Keratinocyte (primary cell): ENCODE data around the gene FSTL5. TPM values are rescaled to one million over a fixed set of nuclear protein-coding genes. Genes with fewer than 3 reads are reported as not detected.

Experiments
- DNase-seq: peaks from one replicate; pipeline ENCODE4 v3.0.0-alpha.2; 2011; ENCODE audit warnings: low read depth, missing footprints, low spot score
- FAIRE-seq: peaks from 2 replicates; lab custom pipeline; 2011; peaks lifted over from hg19 to GRCh38; lab: Jason Lieb, UNC
- H2AFZ ChIP-seq: 2 replicates; pipeline ENCODE4 v1.6.0; 2012; ENCODE audit warnings: low read length, control low read depth, inconsistent platforms; ENCODE audit not compliant: control insufficient read depth
- H3K27ac ChIP-seq: 2 replicates; pipeline ENCODE4 v1.5.1; 2011; ENCODE audit warnings: low read length; ENCODE audit not compliant: control insufficient read depth, insufficient read depth
- H3K27me3 ChIP-seq: 3 replicates; pipeline ENCODE4 v1.6.0; 2011; ENCODE audit warnings: low read length; ENCODE audit not compliant: control insufficient read depth, insufficient read depth; ENCODE audit errors: extremely low read depth
- H3K36me3 ChIP-seq, 2 experiments: 2 replicates in 1 of 2; 3 replicates in 1 of 2; pipeline ENCODE4 v1.5.1; 2011; ENCODE audit warnings: low read length in 2 of 2, mild to moderate bottlenecking in 1 of 2; ENCODE audit not compliant: control insufficient read depth in 2 of 2, insufficient read depth in 2 of 2; ENCODE audit errors: extremely low read depth in 1 of 2
- H3K4me1 ChIP-seq: 3 replicates; pipeline ENCODE4 v1.5.1; 2011; ENCODE audit warnings: low read length; ENCODE audit not compliant: control insufficient read depth, insufficient read depth; ENCODE audit errors: extremely low read depth
- H3K4me2 ChIP-seq: 3 replicates; pipeline ENCODE4 v1.6.0; 2011; ENCODE audit warnings: low read depth, low read length; ENCODE audit not compliant: control insufficient read depth, insufficient read depth; ENCODE audit errors: extremely low read depth
- H3K4me3 ChIP-seq, 3 experiments: fragments of 200-600 bp in 1 of 3; sonication (generic) in 1 of 3; 2 replicates in 2 of 3; 3 replicates in 1 of 3; pipeline ENCODE4 v1.5.1; 2011 to 2016; ENCODE audit warnings: low read length in 3 of 3, mild to moderate bottlenecking in 3 of 3, control low read depth in 2 of 3, inconsistent platforms in 1 of 3, low read depth in 1 of 3, mixed read lengths in 1 of 3, mixed run types in 1 of 3, moderate library complexity in 1 of 3; ENCODE audit not compliant: control insufficient read depth in 2 of 3, insufficient read depth in 2 of 3; ENCODE audit errors: extremely low read depth in 1 of 3
- H3K79me2 ChIP-seq: 2 replicates; pipeline ENCODE4 v1.6.0; 2012; ENCODE audit warnings: low read length; ENCODE audit not compliant: control insufficient read depth, insufficient read depth
- H3K9ac ChIP-seq: 3 replicates; pipeline ENCODE4 v1.6.0; 2011; ENCODE audit warnings: low read length; ENCODE audit not compliant: control insufficient read depth, insufficient read depth; ENCODE audit errors: extremely low read depth
- H3K9me1 ChIP-seq: 3 replicates; pipeline ENCODE4 v1.6.0; 2011; ENCODE audit warnings: low read length; ENCODE audit not compliant: control insufficient read depth, insufficient read depth; ENCODE audit errors: extremely low read depth
- H3K9me3 ChIP-seq: 2 replicates; pipeline ENCODE4 v1.5.1; 2012; ENCODE audit warnings: low read depth, low read length; ENCODE audit not compliant: control insufficient read depth
- H4K20me1 ChIP-seq: 3 replicates; pipeline ENCODE4 v1.6.0; 2011; ENCODE audit warnings: low read length; ENCODE audit not compliant: control insufficient read depth, insufficient read depth; ENCODE audit errors: extremely low read depth
- EZH2 ChIP-seq: IDR thresholded peaks from one replicate; pipeline ENCODE4 v1.6.1; 2012; ENCODE audit warnings: inconsistent platforms, mild to moderate bottlenecking, low read length, moderate library complexity
- dilution Hi-C: fragments of 300-500 bp; cut with MboI; formaldehyde crosslinking; loops from one replicate; pipeline ENCODE4 v1.7.0; 2020; ENCODE audit warnings: low sequenced_read_pairs; ENCODE audit not compliant: extremely low pct_ligation_motif_present
- polyA plus RNA-seq, 5 experiments: library from polyadenylated mRNA; depleted of rRNA in 3 of 5; stranded (reverse) in 3 of 5; stranded (forward) in 1 of 5; unstranded in 1 of 5; fragments of >200 nt; gene quantifications; 1 replicate in 1 of 5; 2 replicates in 3 of 5; 3 replicates in 1 of 5; pipeline versions ENCODE4 v1.2.1 to v1.2.3, GENCODE V29; 2011 to 2012; ENCODE audit warnings: missing spikeins in 2 of 5, low read depth in 1 of 5, low replicate concordance in 1 of 5
- TF ChIP-seq, protein P1 (sequence below), 3 experiments: IDR thresholded peaks in 1 of 3; conservative IDR thresholded peaks in 1 of 3; optimal IDR thresholded peaks in 1 of 3; 2 replicates in 2 of 3; 3 replicates in 1 of 3; pipeline versions ENCODE3 to v1.5.1; 2011; ENCODE audit warnings: low read length in 3 of 3, mild to moderate bottlenecking in 3 of 3, moderate library complexity in 2 of 3, control low read depth in 1 of 3, inconsistent platforms in 1 of 3; ENCODE audit not compliant: insufficient read depth in 2 of 3; ENCODE audit errors: extremely low read depth in 1 of 3

Gene FSTL5
- polyA plus RNA-seq, 1 donor (not counting 4 experiments of a cell fraction or from before 2014, with no cell fraction given) = not detected

DNA sequence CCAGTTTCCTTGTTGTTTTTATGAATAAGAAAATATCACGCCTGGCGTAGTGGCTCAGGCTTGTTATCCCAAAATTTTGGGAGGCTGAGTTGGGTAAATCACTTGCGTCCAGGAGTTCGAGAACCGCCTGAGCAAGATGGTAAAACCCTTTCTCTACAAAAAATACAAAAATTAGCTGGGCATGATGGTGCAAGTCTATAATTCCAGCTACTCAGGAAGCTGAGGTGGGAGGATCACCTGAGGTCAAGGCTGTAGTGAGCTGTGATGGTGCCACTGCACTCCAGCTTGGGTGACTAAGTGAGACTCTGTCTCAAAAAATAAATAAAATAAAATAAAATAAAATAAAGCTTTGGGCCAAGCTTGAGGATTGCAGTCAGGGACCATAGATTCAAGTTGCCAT is 827.2 kb downstream of the FSTL5 start:
- Histone ChIP-seq H4K20me1 (no peaks in the 10 kb centered on the region), H3K9me3 (no peaks in the 10 kb centered on the region), H3K4me2 (no peak overlapping the region), H3K4me1 (no peaks in the 10 kb centered on the region), H2AFZ (no peak overlapping the region), H3K9me1 (no peaks in the 10 kb centered on the region), H3K27me3 (no peaks in the 10 kb centered on the region), H3K27ac (no peak overlapping the region), H3K36me3 (no peaks in the 10 kb centered on the region), H3K79me2 (no peaks in the 10 kb centered on the region), H3K4me3 (no peak overlapping the region), H3K9ac (no peak overlapping the region)
- TF ChIP-seq EZH2 = no peak
- TF ChIP-seq, protein P1, sequence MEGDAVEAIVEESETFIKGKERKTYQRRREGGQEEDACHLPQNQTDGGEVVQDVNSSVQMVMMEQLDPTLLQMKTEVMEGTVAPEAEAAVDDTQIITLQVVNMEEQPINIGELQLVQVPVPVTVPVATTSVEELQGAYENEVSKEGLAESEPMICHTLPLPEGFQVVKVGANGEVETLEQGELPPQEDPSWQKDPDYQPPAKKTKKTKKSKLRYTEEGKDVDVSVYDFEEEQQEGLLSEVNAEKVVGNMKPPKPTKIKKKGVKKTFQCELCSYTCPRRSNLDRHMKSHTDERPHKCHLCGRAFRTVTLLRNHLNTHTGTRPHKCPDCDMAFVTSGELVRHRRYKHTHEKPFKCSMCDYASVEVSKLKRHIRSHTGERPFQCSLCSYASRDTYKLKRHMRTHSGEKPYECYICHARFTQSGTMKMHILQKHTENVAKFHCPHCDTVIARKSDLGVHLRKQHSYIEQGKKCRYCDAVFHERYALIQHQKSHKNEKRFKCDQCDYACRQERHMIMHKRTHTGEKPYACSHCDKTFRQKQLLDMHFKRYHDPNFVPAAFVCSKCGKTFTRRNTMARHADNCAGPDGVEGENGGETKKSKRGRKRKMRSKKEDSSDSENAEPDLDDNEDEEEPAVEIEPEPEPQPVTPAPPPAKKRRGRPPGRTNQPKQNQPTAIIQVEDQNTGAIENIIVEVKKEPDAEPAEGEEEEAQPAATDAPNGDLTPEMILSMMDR (optimal IDR thresholded peaks at IDR 0.05 in 1 of 3, IDR thresholded peaks at IDR 0.05 in 1 of 3, conservative IDR thresholded peaks at IDR 0.05 in 1 of 3; ENCODE audit: extremely low read depth in 1 of 3, insufficient read depth in 2 of 3, low read length in 3 of 3) = no peak
- dilution Hi-C loops = no loop called here
- no peak for FAIRE-seq
- no peak for DNase-seq

DNA sequence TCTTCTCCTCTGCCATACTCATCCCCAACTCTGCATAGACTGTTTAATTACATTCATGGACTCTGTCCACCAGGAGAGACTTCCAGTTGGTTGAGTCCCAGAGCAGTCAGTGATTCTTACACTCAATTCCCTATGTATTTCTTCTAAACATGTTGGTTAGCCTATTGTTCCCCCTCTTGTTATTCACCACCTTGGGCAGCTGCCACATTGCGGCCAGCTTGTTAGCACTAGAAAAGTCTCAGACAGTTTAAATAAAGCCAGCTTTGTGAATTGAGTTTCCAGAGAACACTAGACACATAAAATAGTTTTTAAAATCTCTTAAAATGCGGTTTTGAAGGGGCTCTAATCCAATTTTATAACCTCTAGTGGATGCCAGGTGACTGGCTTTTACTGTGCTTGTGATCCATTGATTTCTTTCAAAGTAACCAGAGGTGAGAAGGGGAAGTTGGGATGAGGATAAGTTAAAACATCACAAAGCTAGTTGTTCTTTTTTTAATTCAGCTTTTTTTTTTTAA is 827.7 kb downstream of the FSTL5 start:
- TF ChIP-seq EZH2 = no peak
- TF ChIP-seq, protein P1 (optimal IDR thresholded peaks at IDR 0.05 in 1 of 3, IDR thresholded peaks at IDR 0.05 in 1 of 3, conservative IDR thresholded peaks at IDR 0.05 in 1 of 3; ENCODE audit: extremely low read depth in 1 of 3, insufficient read depth in 2 of 3, low read length in 3 of 3) = no peak
- H2AFZ ChIP-seq = no peak overlapping the region
- no peak overlapping the region for H3K27ac ChIP-seq
- H3K9me3 ChIP-seq = no peaks in the 10 kb centered on the region
- no peak for DNase-seq
- H3K4me2 ChIP-seq = no peak overlapping the region
- no peaks in the 10 kb centered on the region for H3K4me1 ChIP-seq
- H3K36me3 ChIP-seq = no peaks in the 10 kb centered on the region
- no peaks in the 10 kb centered on the region for H4K20me1 ChIP-seq
- H3K27me3 ChIP-seq = no peaks in the 10 kb centered on the region
- H3K4me3 ChIP-seq = no peak overlapping the region
- H3K9ac ChIP-seq = no peak overlapping the region
- FAIRE-seq = no peak
- dilution Hi-C loops = no loop called here
- H3K79me2 ChIP-seq = no peaks in the 10 kb centered on the region
- no peaks in the 10 kb centered on the region for H3K9me1 ChIP-seq
